LNCAP (cell line): ENCODE results near the gene OSBP2.

Experiments
- TF ChIP-seq, protein P1 (sequence below): fragments of 450-650 bp; IDR thresholded peaks from 2 replicates; pipeline ENCODE4 v1.5.1; 2017; ENCODE audit warnings: mild to moderate bottlenecking

OSBP2 gene

DNA sequence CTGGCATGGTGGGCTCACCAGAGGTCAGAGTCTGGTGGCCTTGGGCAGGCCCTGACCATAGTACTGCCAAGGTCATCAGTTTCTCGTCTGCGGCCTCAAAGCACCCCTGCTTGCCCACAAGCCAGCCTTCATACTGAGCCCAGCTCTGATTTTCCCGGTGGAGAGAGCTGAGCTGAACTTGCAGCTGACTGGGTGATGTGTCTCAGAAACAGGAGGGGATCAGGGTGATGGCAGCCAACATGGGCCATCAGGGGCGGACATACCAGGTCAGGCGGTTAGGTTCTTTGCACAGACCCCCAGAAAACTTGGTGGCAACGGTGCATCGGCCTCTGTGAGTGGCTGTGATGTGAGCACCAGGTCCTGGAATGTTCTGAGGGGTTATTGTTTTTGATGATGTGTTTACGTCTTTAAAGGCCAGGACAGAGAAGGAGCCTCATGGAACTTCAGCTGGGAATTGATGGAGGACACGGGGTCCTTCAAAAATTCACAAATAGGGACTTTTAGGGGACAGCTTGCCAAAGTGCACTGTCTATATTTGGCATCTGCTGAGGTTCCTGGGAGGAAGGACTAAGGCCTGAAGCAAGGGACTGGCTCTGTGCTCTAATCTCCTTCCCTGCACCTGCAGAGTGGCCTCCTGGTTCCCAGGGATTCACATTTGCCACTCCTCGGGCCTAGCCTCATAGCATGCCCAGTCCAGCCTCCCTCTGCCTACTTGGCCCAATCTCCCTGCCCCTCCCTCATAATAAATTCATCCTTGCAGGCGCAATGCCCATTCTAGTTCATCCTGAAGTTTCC is 131.2 kb downstream of the OSBP2 start:
- TF ChIP-seq, protein P1, sequence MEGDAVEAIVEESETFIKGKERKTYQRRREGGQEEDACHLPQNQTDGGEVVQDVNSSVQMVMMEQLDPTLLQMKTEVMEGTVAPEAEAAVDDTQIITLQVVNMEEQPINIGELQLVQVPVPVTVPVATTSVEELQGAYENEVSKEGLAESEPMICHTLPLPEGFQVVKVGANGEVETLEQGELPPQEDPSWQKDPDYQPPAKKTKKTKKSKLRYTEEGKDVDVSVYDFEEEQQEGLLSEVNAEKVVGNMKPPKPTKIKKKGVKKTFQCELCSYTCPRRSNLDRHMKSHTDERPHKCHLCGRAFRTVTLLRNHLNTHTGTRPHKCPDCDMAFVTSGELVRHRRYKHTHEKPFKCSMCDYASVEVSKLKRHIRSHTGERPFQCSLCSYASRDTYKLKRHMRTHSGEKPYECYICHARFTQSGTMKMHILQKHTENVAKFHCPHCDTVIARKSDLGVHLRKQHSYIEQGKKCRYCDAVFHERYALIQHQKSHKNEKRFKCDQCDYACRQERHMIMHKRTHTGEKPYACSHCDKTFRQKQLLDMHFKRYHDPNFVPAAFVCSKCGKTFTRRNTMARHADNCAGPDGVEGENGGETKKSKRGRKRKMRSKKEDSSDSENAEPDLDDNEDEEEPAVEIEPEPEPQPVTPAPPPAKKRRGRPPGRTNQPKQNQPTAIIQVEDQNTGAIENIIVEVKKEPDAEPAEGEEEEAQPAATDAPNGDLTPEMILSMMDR, result no peak

DNA sequence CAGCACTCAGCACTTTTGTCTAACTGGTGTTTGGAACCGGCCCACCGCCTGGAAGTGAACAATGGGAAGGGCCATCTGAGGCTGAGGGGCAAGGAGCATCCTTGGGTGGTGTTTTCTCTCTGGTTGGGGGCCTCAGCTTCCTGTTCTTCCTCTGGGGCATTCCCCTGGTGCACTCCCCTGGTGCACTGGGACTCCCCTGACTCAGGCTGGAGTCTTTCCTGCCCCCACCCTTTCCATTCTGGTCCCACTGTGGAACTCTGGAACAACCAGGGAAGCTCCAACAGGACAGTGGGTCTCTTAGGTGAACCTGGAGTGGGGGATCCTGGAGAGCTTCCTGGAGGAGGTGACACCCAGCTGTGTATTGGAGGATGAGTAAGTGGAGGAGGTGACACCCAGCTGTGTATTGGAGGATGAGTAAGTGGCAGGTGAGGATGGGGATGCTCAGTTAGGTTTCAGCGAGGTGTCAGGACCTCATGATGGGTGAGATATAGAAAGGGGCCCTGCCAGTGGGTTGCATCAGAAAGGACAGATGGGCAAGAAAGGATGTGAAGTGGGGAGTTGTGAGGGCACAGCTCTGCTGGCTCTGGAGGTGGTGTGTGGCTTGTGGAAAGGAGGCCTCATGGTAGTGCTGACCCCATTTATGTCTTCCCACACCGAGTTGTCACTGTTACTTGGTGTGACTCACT is 132.1 kb downstream of the OSBP2 start:
- TF ChIP-seq, protein P1, result no peak

DNA sequence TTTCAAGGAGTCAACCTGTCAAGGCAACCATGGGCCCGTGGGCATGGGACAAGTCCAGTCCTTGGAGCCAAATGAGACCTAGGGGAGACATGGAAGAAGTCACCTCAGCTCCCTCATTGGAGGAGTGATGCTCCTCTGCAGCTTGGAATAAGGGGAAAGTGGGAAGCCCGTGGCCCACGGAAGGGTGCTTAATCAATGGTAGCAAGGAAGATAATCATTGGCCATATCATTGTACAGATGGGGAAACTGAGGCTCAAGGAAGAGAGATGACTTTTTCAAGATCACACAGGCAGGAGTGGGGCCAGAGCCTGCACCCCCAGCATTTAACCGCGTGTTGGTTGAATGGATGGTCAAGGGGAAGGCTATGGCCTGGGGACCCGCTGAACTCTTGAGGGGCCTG is 133.0 kb downstream of the OSBP2 start:
- TF ChIP-seq, protein P1, result no peak

DNA sequence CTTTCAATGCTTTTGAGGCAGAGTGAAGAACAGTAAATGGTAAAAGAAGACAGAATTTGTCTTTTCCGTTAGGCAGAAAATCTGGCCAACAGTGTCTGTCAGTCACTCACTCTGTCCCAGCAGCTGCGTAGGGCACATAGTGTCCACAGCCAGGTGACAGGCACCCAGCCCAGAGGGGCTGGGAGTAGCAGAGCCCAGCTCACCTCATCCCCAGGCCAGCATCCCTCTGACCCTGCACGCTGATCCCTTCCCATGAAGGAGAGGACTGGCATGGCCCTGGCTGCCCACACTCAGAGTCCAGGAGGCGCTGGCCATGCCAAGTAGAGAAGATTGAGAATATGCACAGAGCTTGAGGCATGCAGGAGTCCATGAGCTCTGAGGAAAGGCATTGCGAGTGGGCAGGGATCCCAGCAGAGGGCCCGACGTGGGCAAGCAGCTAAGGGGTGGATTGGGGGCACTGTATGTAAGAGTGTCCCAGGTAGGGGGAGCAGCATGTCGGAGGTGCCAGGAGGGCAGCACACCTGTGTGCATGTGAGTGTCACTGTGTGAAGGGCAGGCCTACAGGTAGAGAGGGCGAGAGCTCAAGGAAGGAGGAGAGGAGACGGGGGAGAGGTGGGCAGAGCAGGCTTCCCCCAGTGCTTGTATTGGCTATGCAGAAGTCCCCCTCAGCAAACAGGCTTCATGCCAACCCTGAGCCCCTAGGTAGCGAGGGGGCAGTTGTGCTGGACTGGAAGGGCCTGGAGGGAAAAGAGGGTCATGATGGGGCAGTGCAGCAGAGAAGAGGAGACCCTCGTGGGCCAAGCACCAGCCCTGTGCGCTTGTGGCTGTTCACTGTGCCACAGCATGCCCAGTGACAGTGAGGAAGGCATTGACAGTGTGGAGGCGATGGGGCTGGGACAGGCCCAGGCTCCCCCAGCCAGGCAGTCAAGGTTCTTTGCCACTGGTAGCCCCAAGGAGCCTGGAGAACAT is 133.8 kb downstream of the OSBP2 start:
- TF ChIP-seq, protein P1, result no peak

DNA sequence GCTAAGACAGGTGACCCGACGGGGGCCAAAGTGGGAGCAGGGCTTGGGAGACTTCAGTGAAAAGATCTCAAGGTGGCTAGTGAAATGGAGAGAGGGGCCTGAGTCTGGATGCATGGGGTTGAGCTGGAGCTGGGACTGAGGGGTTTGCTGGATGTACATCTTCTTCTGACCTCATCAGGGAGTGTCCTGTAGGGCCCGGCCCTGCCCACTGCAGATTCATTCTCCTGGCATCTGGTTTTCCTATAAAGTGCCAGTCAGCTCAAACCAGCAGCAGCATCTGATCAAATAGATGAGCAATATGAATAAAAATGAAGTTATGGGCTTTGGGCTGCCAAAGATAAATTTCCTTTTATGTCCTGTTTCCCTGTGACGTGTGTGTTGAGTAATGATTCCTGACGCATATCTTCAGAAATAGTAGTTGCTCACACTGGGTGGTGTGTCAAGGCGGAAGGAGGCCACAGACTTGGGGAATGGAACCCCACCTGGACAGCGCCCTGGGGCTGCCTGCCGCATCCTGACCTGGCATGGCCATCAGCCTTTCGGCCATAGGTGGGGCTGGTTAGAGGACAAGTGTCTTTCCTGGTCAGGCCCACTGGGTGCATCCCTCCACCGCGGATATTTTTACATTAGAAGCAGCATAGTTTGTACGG is 135.4 kb downstream of the OSBP2 start:
- TF ChIP-seq, protein P1, result no peak

DNA sequence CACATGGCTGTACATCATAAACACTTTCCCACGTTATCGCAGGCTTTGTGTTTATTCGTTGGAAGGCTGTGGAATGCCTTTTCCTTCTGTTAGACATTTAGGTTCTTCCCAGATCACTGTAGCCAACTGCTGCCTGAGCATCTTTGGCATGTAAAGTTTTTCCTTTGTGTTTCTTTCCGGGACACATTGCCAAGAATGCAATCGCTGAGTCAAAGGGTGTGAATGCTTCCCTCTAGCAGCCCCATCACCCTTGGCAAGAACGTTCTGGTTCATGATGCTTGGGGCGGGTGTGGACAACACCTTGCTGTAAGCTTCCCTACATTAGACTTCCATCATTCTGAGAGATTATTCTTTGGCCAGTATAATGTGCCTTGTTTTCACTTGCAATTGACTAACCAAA is 136.2 kb downstream of the OSBP2 start:
- TF ChIP-seq, protein P1, result no peak
